ENCODE measurements around the gene PAX4.

Gene PAX4

GRCh38 chr7:127608446-127608845 lies 9.5 kb downstream of the PAX4 start:
- TF ChIP-seq CTCF (conservative IDR thresholded peaks at IDR 0.05; ENCODE audit: low read length) (no peak), EZH2phosphoT487 (IDR thresholded peaks at IDR 0.05; ENCODE audit: borderline replicate concordance) (no peak)
- Histone ChIP-seq H3K79me2 (ENCODE audit: insufficient read depth, low read length) (no peaks in the 10 kb centered on the region), H3K9ac (ENCODE audit: low read depth, low read length, poor library complexity, severe bottlenecking) (no peak overlapping the region), H4K20me1 (ENCODE audit: insufficient read depth, low read length, poor library complexity, severe bottlenecking) (no peaks in the 10 kb centered on the region), H3K9me3 (ENCODE audit: insufficient read depth, low read depth, low read length) (peaks cover 2% of the 10 kb centered on the region; the same call in 1 of the 2 replicates), H3K36me3 (ENCODE audit: insufficient read depth, low read length) (no peaks in the 10 kb centered on the region), H3K4me1 (ENCODE audit: insufficient read depth, low read length, poor library complexity, severe bottlenecking) (no peaks in the 10 kb centered on the region), H2AFZ (ENCODE audit: low read length) (no peak overlapping the region), H3K27me3 (ENCODE audit: insufficient read depth, low read length, poor library complexity, severe bottlenecking) (no peaks in the 10 kb centered on the region), H3F3A (ENCODE audit: low read depth) (no peaks in the 10 kb centered on the region), H3K4me2 (ENCODE audit: low read depth, low read length, poor library complexity, severe bottlenecking) (no peak overlapping the region), H3K9me2 (replicated peaks; ENCODE audit: low read depth, low read length) (no peaks in the 10 kb centered on the region), H3K4me3 (ENCODE audit: low read length, poor library complexity, severe bottlenecking) (no peak overlapping the region)

GRCh38 chr7:127600885-127601284 lies 17.1 kb downstream of the PAX4 start:
- H3K27me3 ChIP-seq (ENCODE audit: insufficient read depth, low read length, poor library complexity, severe bottlenecking): no peaks in the 10 kb centered on the region
- no peak overlapping the region for H3K9ac ChIP-seq (ENCODE audit: low read depth, low read length, poor library complexity, severe bottlenecking)
- H3K4me3 ChIP-seq (ENCODE audit: low read length, poor library complexity, severe bottlenecking): no peak overlapping the region
- H2AFZ ChIP-seq (ENCODE audit: low read length): no peak overlapping the region
- no peak overlapping the region for H3K4me2 ChIP-seq (ENCODE audit: low read depth, low read length, poor library complexity, severe bottlenecking)
- H4K20me1 ChIP-seq (ENCODE audit: insufficient read depth, low read length, poor library complexity, severe bottlenecking): no peaks in the 10 kb centered on the region
- no peaks in the 10 kb centered on the region for H3K79me2 ChIP-seq (ENCODE audit: insufficient read depth, low read length)
- no peaks in the 10 kb centered on the region for H3K9me3 ChIP-seq (ENCODE audit: insufficient read depth, low read depth, low read length)
- no peaks in the 10 kb centered on the region for H3K36me3 ChIP-seq (ENCODE audit: insufficient read depth, low read length)
- no peaks in the 10 kb centered on the region for H3F3A ChIP-seq (ENCODE audit: low read depth)
- no peaks in the 10 kb centered on the region for H3K4me1 ChIP-seq (ENCODE audit: insufficient read depth, low read length, poor library complexity, severe bottlenecking)
- TF ChIP-seq EZH2phosphoT487 (IDR thresholded peaks at IDR 0.05; ENCODE audit: borderline replicate concordance) (no peak), CTCF (conservative IDR thresholded peaks at IDR 0.05; ENCODE audit: low read length) (no peak)
- no peaks in the 10 kb centered on the region for H3K9me2 ChIP-seq (replicated peaks; ENCODE audit: low read depth, low read length)

GRCh38 chr7:127598318-127598717 lies 19.6 kb downstream of the PAX4 start:
- Histone ChIP-seq H3K4me1 (ENCODE audit: insufficient read depth, low read length, poor library complexity, severe bottlenecking) (no peaks in the 10 kb centered on the region), H3K36me3 (ENCODE audit: insufficient read depth, low read length) (no peaks in the 10 kb centered on the region), H4K20me1 (ENCODE audit: insufficient read depth, low read length, poor library complexity, severe bottlenecking) (no peaks in the 10 kb centered on the region), H3F3A (ENCODE audit: low read depth) (no peaks in the 10 kb centered on the region), H3K9me2 (replicated peaks; ENCODE audit: low read depth, low read length) (no peaks in the 10 kb centered on the region), H2AFZ (ENCODE audit: low read length) (no peak overlapping the region), H3K4me3 (ENCODE audit: low read length, poor library complexity, severe bottlenecking) (no peak overlapping the region), H3K27me3 (ENCODE audit: insufficient read depth, low read length, poor library complexity, severe bottlenecking) (no peaks in the 10 kb centered on the region), H3K4me2 (ENCODE audit: low read depth, low read length, poor library complexity, severe bottlenecking) (no peak overlapping the region), H3K79me2 (ENCODE audit: insufficient read depth, low read length) (no peaks in the 10 kb centered on the region), H3K9me3 (ENCODE audit: insufficient read depth, low read depth, low read length) (no peaks in the 10 kb centered on the region), H3K9ac (ENCODE audit: low read depth, low read length, poor library complexity, severe bottlenecking) (no peak overlapping the region)
- TF ChIP-seq CTCF (conservative IDR thresholded peaks at IDR 0.05; ENCODE audit: low read length) (peak; percentile 51), EZH2phosphoT487 (IDR thresholded peaks at IDR 0.05; ENCODE audit: borderline replicate concordance) (no peak)
